ENCODE measurements around the gene CDH2. TPM values are rescaled to one million over a fixed set of nuclear protein-coding genes. Genes with fewer than 3 reads are reported as not detected.

CDH2 gene
- total and polyA plus RNA-seq, 7 donors, result 0.04 to 4.8 (median 0.52) TPM

GRCh38 chr18:28115149-28115550 is 61.8 kb downstream of the CDH2 start:
- no peak for ATAC-seq
- H3K9me3 ChIP-seq, result no peaks in the 10 kb centered on the region
- no peaks in the 10 kb centered on the region for H3K4me1 ChIP-seq
- no peak for TF ChIP-seq CTCF (IDR thresholded peaks at IDR 0.05)
- 91 to 100% (median 95%) methylated on average over 2 of the region's 2 CpGs for WGBS, 3 donors
- no peaks in the 10 kb centered on the region for H3K27me3 ChIP-seq (ENCODE audit: insufficient read depth in 3 of 3, low read length in 2 of 3)
- no peaks in the 10 kb centered on the region for H3K36me3 ChIP-seq (ENCODE audit: insufficient read depth in 1 of 2, low read depth in 1 of 2)
- H3K4me3 ChIP-seq, result no peak overlapping the region
- H3K27ac ChIP-seq, result no peak overlapping the region
- no peak for DNase-seq
- intact Hi-C loops (cut with DNase I), result loop anchor here in 1 of 2 donors (10.0 kb wide), 1 partner anchor 60 kb away; no protein-coding TSS in a partner anchor

GRCh38 chr18:28114472-28114871 is 62.5 kb downstream of the CDH2 start:
- Histone ChIP-seq H3K27ac (no peak overlapping the region), H3K9me3 (no peaks in the 10 kb centered on the region), H3K36me3 (ENCODE audit: insufficient read depth in 1 of 2, low read depth in 1 of 2) (no peaks in the 10 kb centered on the region), H3K4me1 (no peaks in the 10 kb centered on the region), H3K4me3 (no peak overlapping the region), H3K27me3 (ENCODE audit: insufficient read depth in 3 of 3, low read length in 2 of 3) (no peaks in the 10 kb centered on the region)
- TF ChIP-seq CTCF (IDR thresholded peaks at IDR 0.05), result no peak
- 41 to 49% (median 47%) methylated on average over 3 of the region's 3 CpGs for WGBS, 3 donors
- intact Hi-C loops (cut with DNase I), result loop anchor here in 1 of 2 donors (10.0 kb wide), 1 partner anchor 60 kb away; no protein-coding TSS in a partner anchor
- no peak for DNase-seq
- ATAC-seq, result no peak

DNA sequence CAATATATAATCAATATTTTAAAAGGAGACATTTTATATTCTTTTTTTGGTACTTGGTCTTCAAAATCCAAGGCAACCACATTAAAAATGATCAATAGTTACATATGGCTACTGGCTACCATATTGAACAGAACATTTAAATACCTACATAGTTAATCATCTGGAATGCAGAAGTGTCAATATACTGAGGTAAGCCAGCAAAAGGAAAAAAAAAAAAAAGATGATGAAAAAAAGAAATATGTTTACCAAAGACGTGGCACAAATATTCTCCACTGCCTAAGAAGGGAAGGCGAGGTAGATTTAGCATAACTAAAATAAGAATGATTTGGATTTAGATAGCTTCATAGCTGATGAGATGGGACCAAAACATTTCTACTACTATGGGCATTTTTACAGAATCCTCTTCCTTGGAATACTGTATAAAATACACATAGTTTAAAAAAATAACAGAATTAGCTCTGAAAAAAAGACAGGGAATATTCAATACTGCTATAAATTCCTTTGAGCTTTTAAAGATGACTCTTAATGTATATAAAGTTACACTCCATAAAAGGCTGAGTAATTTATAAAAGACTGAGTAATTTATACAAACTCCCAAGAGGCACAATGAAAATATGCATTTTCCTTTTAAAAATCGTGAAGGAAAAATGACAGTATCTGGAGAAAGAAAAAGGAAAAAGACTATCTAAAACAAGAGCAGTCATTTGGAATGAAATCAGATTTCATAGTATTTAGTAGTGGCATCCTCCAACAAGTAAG is 63.5 kb downstream of the CDH2 start:
- intact Hi-C loops (cut with DNase I), result loop anchor here in 1 of 2 donors (10.0 kb wide), 1 partner anchor 59 kb away; no protein-coding TSS in a partner anchor
- DNase-seq, result no peak
- no peaks in the 10 kb centered on the region for H3K4me1 ChIP-seq

DNA sequence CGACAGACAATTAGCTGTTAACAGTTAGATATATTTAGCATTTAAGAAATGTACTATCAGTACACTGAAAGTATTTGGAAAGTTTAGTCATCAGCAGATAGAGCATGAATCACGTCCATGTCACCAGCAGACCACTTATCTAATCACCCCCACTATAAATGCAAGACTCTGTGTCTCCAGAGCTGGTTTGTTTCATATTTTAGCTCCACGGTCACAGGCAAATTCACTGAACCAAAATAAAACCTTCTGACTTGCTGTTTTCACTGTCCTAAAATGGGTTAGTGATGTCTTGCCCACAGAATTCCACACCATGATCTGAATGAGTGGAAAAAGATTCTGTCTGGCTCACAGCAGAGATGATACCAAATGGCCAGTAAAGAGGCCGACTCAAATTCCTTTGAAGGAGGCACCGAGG is 64.9 kb downstream of the CDH2 start:
- ATAC-seq, result no peak
- intact Hi-C loops (cut with DNase I), result loop anchor here in 1 of 2 donors (10.0 kb wide), 1 partner anchor 57 kb away; no protein-coding TSS in a partner anchor

More for the DNA sequence above, 63.5 kb downstream of the CDH2 start:
- H3K4me3 ChIP-seq, result no peak overlapping the region
- ATAC-seq, result no peak
- H3K27me3 ChIP-seq (ENCODE audit: insufficient read depth in 3 of 3, low read length in 2 of 3), result no peaks in the 10 kb centered on the region
- TF ChIP-seq CTCF (IDR thresholded peaks at IDR 0.05), result no peak
- H3K36me3 ChIP-seq (ENCODE audit: insufficient read depth in 1 of 2, low read depth in 1 of 2), result no peaks in the 10 kb centered on the region
- WGBS, 3 donors, result 54 to 67% (median 59%) methylated on average over 3 of the region's 3 CpGs
- H3K27ac ChIP-seq, result no peak overlapping the region
- H3K9me3 ChIP-seq, result no peaks in the 10 kb centered on the region

More for the DNA sequence above, 64.9 kb downstream of the CDH2 start:
- no peaks in the 10 kb centered on the region for H3K36me3 ChIP-seq (ENCODE audit: insufficient read depth in 1 of 2, low read depth in 1 of 2)
- no peaks in the 10 kb centered on the region for H3K4me1 ChIP-seq
- H3K4me3 ChIP-seq, result no peak overlapping the region
- no peaks in the 10 kb centered on the region for H3K9me3 ChIP-seq
- no peaks in the 10 kb centered on the region for H3K27me3 ChIP-seq (ENCODE audit: insufficient read depth in 3 of 3, low read length in 2 of 3)
- 52 to 59% (median 57%) methylated on average over 5 of the region's 5 CpGs for WGBS, 3 donors
- no peak for TF ChIP-seq CTCF (IDR thresholded peaks at IDR 0.05)
- DNase-seq, result no peak
- no peak overlapping the region for H3K27ac ChIP-seq
